GM19025 (cell line): Measurements from ENCODE around the gene TEX13D.
"Not testable (repeated sequence)": the region's sequence is repeated elsewhere in the genome, so short reads cannot be mapped to it uniquely, and the experiment has no call there.

Source experiments
- ATAC-seq: cut with Tn5 transposase; IDR thresholded peaks from one replicate; pipeline ENCODE4 v1.9.1; 2021; ENCODE audit warnings: mild to moderate bottlenecking, low read depth, moderate library complexity; ENCODE audit not compliant: unreplicated experiment

The TEX13D gene

GRCh38 chrX:124332481-124333424, at the start of gene TEX13D:
TEX13D (plus strand) TSS chrX:124332660; CDS start chrX:124332918, 258 bp downstream.
- ATAC-seq, result no peak

- ATAC-seq, result no peak
Observed at GRCh38 chrX:124289443-124289842, 43.0 kb upstream of the TEX13D start.

- no peak for ATAC-seq
Observed at GRCh38 chrX:124293810-124294209, 38.6 kb upstream of the TEX13D start.

GRCh38 chrX:124299323-124299722, 33.1 kb upstream of the TEX13D start:
- not testable (repeated sequence) for ATAC-seq

- ATAC-seq, result no peak
Observed at GRCh38 chrX:124300405-124300804, 32.1 kb upstream of the TEX13D start.

- no peak for ATAC-seq
Observed at GRCh38 chrX:124307253-124307907, 25.1 kb upstream of the TEX13D start.

GRCh38 chrX:124325732-124326131, 6.7 kb upstream of the TEX13D start:
- no peak for ATAC-seq

GRCh38 chrX:124328765-124329164, 3.7 kb upstream of the TEX13D start:
- no peak for ATAC-seq

- ATAC-seq, result no peak
Observed at GRCh38 chrX:124333862-124334261, 1.4 kb downstream of the TEX13D start.

- not testable (repeated sequence) for ATAC-seq
Observed at GRCh38 chrX:124334555-124334954, 2.1 kb downstream of the TEX13D start.

GRCh38 chrX:124335598-124335997, 3.1 kb downstream of the TEX13D start:
- no peak for ATAC-seq

- no peak for ATAC-seq
Observed at GRCh38 chrX:124337916-124338315, 5.5 kb downstream of the TEX13D start.

GRCh38 chrX:124338733-124339514, 6.5 kb downstream of the TEX13D start:
- no peak for ATAC-seq

- ATAC-seq, result no peak
Observed at GRCh38 chrX:124341396-124342132, 9.1 kb downstream of the TEX13D start.

GRCh38 chrX:124342174-124342867, 9.9 kb downstream of the TEX13D start:
- ATAC-seq, result peak; percentile 44

GRCh38 chrX:124343016-124343415, 10.6 kb downstream of the TEX13D start:
- ATAC-seq, result no peak

GRCh38 chrX:124344246-124344645, 11.8 kb downstream of the TEX13D start:
- no peak for ATAC-seq

- no peak for ATAC-seq
Observed at GRCh38 chrX:124346117-124346876, 13.8 kb downstream of the TEX13D start, which contains the start of gene SH2D1A. SH2D1A (plus strand) TSS chrX:124346563; CDS start chrX:124346643, 80 bp downstream.

GRCh38 chrX:124346877-124347241, 14.4 kb downstream of the TEX13D start:
- ATAC-seq, result no peak
